HG03280 (cell line): ENCODE results near the gene TBL1X.
"Not testable (repeated sequence)": the region's sequence is repeated elsewhere in the genome, so short reads cannot be mapped to it uniquely, and the experiment has no call there.

Experiments
- ATAC-seq: cut with Tn5 transposase; IDR thresholded peaks from one replicate; pipeline ENCODE4 v1.9.1; 2021; ENCODE audit warnings: mild to moderate bottlenecking, moderate library complexity; ENCODE audit not compliant: unreplicated experiment

The TBL1X gene

GRCh38 chrX:9746148-9746888 lies 281.5 kb downstream of the TBL1X start:
- ATAC-seq: no peak

- no peak for ATAC-seq
These were observed 282.8 kb downstream of the TBL1X start for GRCh38 chrX:9747644-9748043.

- ATAC-seq: no peak
These were observed 284.4 kb downstream of the TBL1X start for GRCh38 chrX:9749146-9749692.

- ATAC-seq: no peak
These were observed 292.5 kb downstream of the TBL1X start for GRCh38 chrX:9757366-9757765.

GRCh38 chrX:9758021-9758638 lies 293.3 kb downstream of the TBL1X start:
- no peak for ATAC-seq

- no peak for ATAC-seq
These were observed 294.5 kb downstream of the TBL1X start for GRCh38 chrX:9759337-9759736.

GRCh38 chrX:9765072-9765736 lies 300.3 kb downstream of the TBL1X start:
- no peak for ATAC-seq

- no peak for ATAC-seq
These were observed 300.9 kb downstream of the TBL1X start, which contains the start of gene GPR143 for GRCh38 chrX:9765737-9766097. GPR143 (minus strand) TSS chrX:9765847; CDS start chrX:9765817, 30 bp downstream.

GRCh38 chrX:9767375-9767774 lies 302.5 kb downstream of the TBL1X start:
- ATAC-seq: no peak

- not testable (repeated sequence) for ATAC-seq
These were observed 303.5 kb downstream of the TBL1X start for GRCh38 chrX:9768321-9768839.

- ATAC-seq: no peak
These were observed 305.5 kb downstream of the TBL1X start for GRCh38 chrX:9770319-9770718.

- no peak for ATAC-seq
These were observed 308.1 kb downstream of the TBL1X start for GRCh38 chrX:9772943-9773342.

GRCh38 chrX:9775930-9776329 lies 311.1 kb downstream of the TBL1X start:
- ATAC-seq: no peak

- no peak for ATAC-seq
These were observed 317.1 kb downstream of the TBL1X start for GRCh38 chrX:9781941-9782340.

GRCh38 chrX:9784332-9784731 lies 319.5 kb downstream of the TBL1X start:
- no peak for ATAC-seq

- no peak for ATAC-seq
These were observed 320.5 kb downstream of the TBL1X start for GRCh38 chrX:9785254-9785943.

- ATAC-seq: no peak
These were observed 321.3 kb downstream of the TBL1X start, which contains the start of gene SHROOM2 for GRCh38 chrX:9785944-9786797. SHROOM2 (plus strand) TSS chrX:9786429; CDS start chrX:9786546, 117 bp downstream.

- ATAC-seq: no peak
These were observed 322.2 kb downstream of the TBL1X start for GRCh38 chrX:9786798-9787635.

- ATAC-seq: no peak
These were observed 324.1 kb downstream of the TBL1X start for GRCh38 chrX:9788911-9789310.
